WTC11 (cell line): ENCODE results near the gene IRF2.

Source experiments
- AFF4 ChIP-seq: sonication (generic); formaldehyde crosslinking; IDR thresholded peaks from 2 replicates; pipeline ENCODE4 v1.8.1; 2023; ENCODE audit warnings: mild to moderate bottlenecking, missing genetic modification reagents, borderline replicate concordance
- CBFB ChIP-seq: sonication (generic); formaldehyde crosslinking; IDR thresholded peaks from 2 replicates; pipeline ENCODE4 v1.8.1; 2022; ENCODE audit warnings: mild to moderate bottlenecking, low read depth, missing genetic modification reagents
- ETV6 ChIP-seq: sonication (generic); formaldehyde crosslinking; IDR thresholded peaks from 2 replicates; pipeline ENCODE4 v1.8.1; 2022; ENCODE audit warnings: mild to moderate bottlenecking, missing genetic modification reagents
- NR3C1 ChIP-seq: sonication (generic); formaldehyde crosslinking; conservative IDR thresholded peaks from 2 replicates; pipeline ENCODE4 v1.8.1; 2023; ENCODE audit warnings: low read depth, mild to moderate bottlenecking, missing genetic modification reagents
- SMAD3 ChIP-seq: sonication (generic); formaldehyde crosslinking; IDR thresholded peaks from 2 replicates; pipeline ENCODE4 v1.8.0; 2022; ENCODE audit warnings: missing genetic modification reagents, mild to moderate bottlenecking, borderline replicate concordance
- TF ChIP-seq, protein P1 (sequence below): fragments of 200-600 bp; IDR thresholded peaks from 2 replicates; pipeline ENCODE4 v1.8.0; 2022; ENCODE audit warnings: antibody characterized with exemption

- TF ChIP-seq, protein P1, sequence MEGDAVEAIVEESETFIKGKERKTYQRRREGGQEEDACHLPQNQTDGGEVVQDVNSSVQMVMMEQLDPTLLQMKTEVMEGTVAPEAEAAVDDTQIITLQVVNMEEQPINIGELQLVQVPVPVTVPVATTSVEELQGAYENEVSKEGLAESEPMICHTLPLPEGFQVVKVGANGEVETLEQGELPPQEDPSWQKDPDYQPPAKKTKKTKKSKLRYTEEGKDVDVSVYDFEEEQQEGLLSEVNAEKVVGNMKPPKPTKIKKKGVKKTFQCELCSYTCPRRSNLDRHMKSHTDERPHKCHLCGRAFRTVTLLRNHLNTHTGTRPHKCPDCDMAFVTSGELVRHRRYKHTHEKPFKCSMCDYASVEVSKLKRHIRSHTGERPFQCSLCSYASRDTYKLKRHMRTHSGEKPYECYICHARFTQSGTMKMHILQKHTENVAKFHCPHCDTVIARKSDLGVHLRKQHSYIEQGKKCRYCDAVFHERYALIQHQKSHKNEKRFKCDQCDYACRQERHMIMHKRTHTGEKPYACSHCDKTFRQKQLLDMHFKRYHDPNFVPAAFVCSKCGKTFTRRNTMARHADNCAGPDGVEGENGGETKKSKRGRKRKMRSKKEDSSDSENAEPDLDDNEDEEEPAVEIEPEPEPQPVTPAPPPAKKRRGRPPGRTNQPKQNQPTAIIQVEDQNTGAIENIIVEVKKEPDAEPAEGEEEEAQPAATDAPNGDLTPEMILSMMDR = no peak
- TF ChIP-seq CBFB (CRISPR knock-in tag) (no peak), ETV6 (CRISPR knock-in tag) (no peak), SMAD3 (CRISPR knock-in tag) (no peak), AFF4 (no peak), NR3C1 (no peak)
Observed at GRCh38 chr4:184459413-184459812, 14.9 kb downstream of the IRF2 start.
